Common myeloid progenitor, CD34-positive (primary cell): Measurements from ENCODE around the gene ZFAND3.
A peak's percentile ranks its signal among the peaks of the same experiment; 100 is the strongest.

Experiments
- CTCF ChIA-PET: fragments of 350-600 bp; sonication (Branson Sonifier 250); formaldehyde crosslinking; loops from one replicate; lab custom pipeline; 2021; ENCODE audit warnings: antibody characterized with exemption; lab: Charles Lee
- POLR2A ChIA-PET: fragments of 350-600 bp; sonication (Branson Sonifier 250); formaldehyde crosslinking; loops from one replicate; lab custom pipeline; 2021; ENCODE audit warnings: antibody characterized with exemption; lab: Charles Lee
- DNase-seq, 3 donors: peaks; one replicate each; pipeline versions ENCODE4 v3.0.0 to v3.0.0-alpha.2; 2013
- H3K27ac ChIP-seq, 2 experiments: 1 replicate in 1 of 2; 2 replicates in 1 of 2; pipeline ENCODE4 v1.7.0; 2013; ENCODE audit warnings: inconsistent platforms in 2 of 2, low read length in 2 of 2, mild to moderate bottlenecking in 2 of 2, low read depth in 1 of 2, moderate library complexity in 1 of 2; ENCODE audit not compliant: severe bottlenecking in 2 of 2, insufficient read depth in 1 of 2, poor library complexity in 1 of 2
- H3K27me3 ChIP-seq, 5 experiments: replicated peaks in 2 of 5; 1 replicate in 3 of 5; 2 replicates in 2 of 5; pipeline versions ENCODE4 v1.6.1 to v1.7.0; 2013; ENCODE audit warnings: low read length in 4 of 5, mild to moderate bottlenecking in 2 of 5, moderate library complexity in 2 of 5, inconsistent platforms in 1 of 5; ENCODE audit not compliant: insufficient read depth in 5 of 5, control insufficient read depth in 4 of 5
- H3K36me3 ChIP-seq, 4 experiments: 1 replicate in 2 of 4; 2 replicates in 2 of 4; pipeline versions ENCODE4 v1.6.1 to v1.7.0; 2013; ENCODE audit warnings: low read length in 3 of 4, control low read depth in 1 of 4, mild to moderate bottlenecking in 1 of 4; ENCODE audit not compliant: control insufficient read depth in 4 of 4, insufficient read depth in 4 of 4
- H3K4me1 ChIP-seq, 4 experiments: 1 replicate in 3 of 4; 2 replicates in 1 of 4; pipeline versions ENCODE4 v1.6.1 to v1.7.1; 2013; ENCODE audit warnings: low read length in 3 of 4, mild to moderate bottlenecking in 3 of 4, control low read depth in 1 of 4, inconsistent platforms in 1 of 4, moderate library complexity in 1 of 4; ENCODE audit not compliant: control insufficient read depth in 4 of 4, insufficient read depth in 4 of 4; ENCODE audit errors: control extremely low read depth in 1 of 4
- H3K4me3 ChIP-seq, 7 experiments: 1 replicate in 4 of 7; 2 replicates in 3 of 7; pipeline versions ENCODE4 v1.5.1 to v1.7.0; 2013; ENCODE audit warnings: mild to moderate bottlenecking in 7 of 7, low read length in 6 of 7, moderate library complexity in 6 of 7, inconsistent platforms in 2 of 7, low read depth in 2 of 7, control low read depth in 1 of 7; ENCODE audit not compliant: insufficient read depth in 4 of 7, control insufficient read depth in 1 of 7; ENCODE audit errors: extremely low read depth in 1 of 7
- H3K9me3 ChIP-seq, 5 experiments: 1 replicate in 4 of 5; 2 replicates in 1 of 5; pipeline versions ENCODE4 v1.6.1 to v1.7.1; 2013; ENCODE audit warnings: low read length in 4 of 5, mild to moderate bottlenecking in 2 of 5, inconsistent platforms in 1 of 5, low read depth in 1 of 5, moderate library complexity in 1 of 5; ENCODE audit not compliant: control insufficient read depth in 4 of 5, insufficient read depth in 2 of 5; ENCODE audit errors: control extremely low read depth in 1 of 5
- WGBS: methylation state at CpG from one replicate; pipeline ENCODE4 v1.1.5; 2013; ENCODE audit not compliant: insufficient coverage; 5-methylcytosine and 5-hydroxymethylcytosine counted together

Gene ZFAND3

GRCh38 chr6:37860226-37860839 is 40.8 kb downstream of the ZFAND3 start:
- no peaks in the 10 kb centered on the region for H3K27me3 ChIP-seq
- no peaks in the 10 kb centered on the region for H3K9me3 ChIP-seq
- ChIA-PET POLR2A (no interaction called here), CTCF (interaction anchor here (0.8 to 1.9 kb wide), 4 partner anchors 12 to 69 kb away, joined by 3 to 5 read pairs (median 4); no protein-coding TSS in a partner anchor)
- H3K4me3 ChIP-seq = no peak overlapping the region
- DNase-seq = peak; percentile 59 to 77 (median 71)
- peaks cover 0 to 5% (median 3%) of the 10 kb centered on the region in 4 experiments for H3K36me3 ChIP-seq
- no peak overlapping the region for H3K27ac ChIP-seq
- H3K4me1 ChIP-seq = peaks cover under 1 to 17% (median 11%) of the 10 kb centered on the region in 4 experiments
- WGBS = no CpG with 5 or more reads among the region's 1 CpG

DNA sequence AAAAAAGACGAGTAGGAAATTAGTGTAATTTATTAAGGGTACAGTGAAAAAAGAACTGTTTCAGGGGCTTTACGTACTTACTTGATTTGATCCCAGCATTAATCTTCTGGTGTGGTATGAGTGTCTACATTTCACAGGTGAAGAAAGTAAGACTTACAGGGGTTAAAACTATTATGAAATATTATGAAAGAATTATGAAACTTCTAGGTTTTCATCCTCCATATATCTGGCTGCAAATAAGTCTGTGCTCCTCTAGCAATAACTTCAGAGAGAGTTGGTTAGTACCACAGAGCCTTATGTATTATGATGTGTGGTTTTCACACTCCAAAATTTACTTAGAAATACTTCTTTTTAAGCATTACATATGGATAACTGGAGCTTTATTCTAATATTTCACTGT is 41.9 kb downstream of the ZFAND3 start:
- H3K4me1 ChIP-seq = peaks cover 2 to 23% (median 20%) of the 10 kb centered on the region in 4 experiments
- H3K36me3 ChIP-seq = peaks cover 0 to 5% (median 3%) of the 10 kb centered on the region in 4 experiments
- DNase-seq = no peak
- no peaks in the 10 kb centered on the region for H3K9me3 ChIP-seq
- 95% methylated on average over 2 of the region's 2 CpGs for WGBS
- H3K4me3 ChIP-seq = no peak overlapping the region
- POLR2A ChIA-PET = no interaction called here
- no peaks in the 10 kb centered on the region for H3K27me3 ChIP-seq
- no peak overlapping the region for H3K27ac ChIP-seq
- CTCF ChIA-PET = interaction anchor here (0.6 to 1.6 kb wide), 3 partner anchors 22 to 70 kb away, joined by 3 to 5 read pairs (median 4); no protein-coding TSS in a partner anchor

DNA sequence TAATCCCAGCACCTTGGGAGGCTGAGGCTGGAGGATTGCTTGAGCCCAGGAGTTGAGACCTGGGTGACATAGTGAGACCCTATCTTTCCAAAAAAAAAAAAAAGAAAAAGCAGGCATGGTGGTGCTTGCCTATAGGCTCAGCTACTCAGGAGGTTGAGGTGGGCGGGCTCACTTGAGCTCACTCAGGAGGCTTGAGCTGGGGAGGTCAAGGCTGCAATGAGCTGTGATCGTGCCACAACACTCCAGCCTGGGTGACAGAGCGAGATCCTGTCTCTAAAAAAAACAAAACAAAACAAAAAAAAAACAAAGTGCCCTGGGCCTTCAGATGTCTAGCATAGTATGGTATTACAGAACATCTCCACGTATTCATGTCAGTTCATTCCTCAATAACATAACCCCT is 42.9 kb downstream of the ZFAND3 start:
- peaks cover 0 to 5% (median 3%) of the 10 kb centered on the region in 4 experiments for H3K36me3 ChIP-seq
- H3K4me3 ChIP-seq = no peak overlapping the region
- no CpG with 5 or more reads among the region's 4 CpGs for WGBS
- no peaks in the 10 kb centered on the region for H3K9me3 ChIP-seq
- no peaks in the 10 kb centered on the region for H3K27me3 ChIP-seq
- ChIA-PET CTCF (no interaction called here), POLR2A (interaction anchor here (0.7 kb wide), 1 partner anchor 79 kb away, joined by 6 read pairs; no protein-coding TSS in a partner anchor)
- peaks cover 4 to 33% (median 28%) of the 10 kb centered on the region in 4 experiments for H3K4me1 ChIP-seq
- no peak for DNase-seq
- H3K27ac ChIP-seq = no peak overlapping the region

- H3K4me1 ChIP-seq = peaks cover 8 to 38% (median 33%) of the 10 kb centered on the region in 4 experiments
- POLR2A ChIA-PET = interaction anchor here (0.7 kb wide), 1 partner anchor 79 kb away, joined by 6 read pairs; no protein-coding TSS in a partner anchor
- H3K36me3 ChIP-seq = peaks cover 0 to 5% (median 3%) of the 10 kb centered on the region in 4 experiments
- H3K27me3 ChIP-seq = no peaks in the 10 kb centered on the region
- H3K4me3 ChIP-seq = no peak overlapping the region
- no peak for DNase-seq
- no peak overlapping the region for H3K27ac ChIP-seq
- 100% methylated on average over 1 of the region's 2 CpGs for WGBS
- H3K9me3 ChIP-seq = no peaks in the 10 kb centered on the region
- CTCF ChIA-PET = no interaction called here
Observed at GRCh38 chr6:37862992-37863391, 43.5 kb downstream of the ZFAND3 start.

DNA sequence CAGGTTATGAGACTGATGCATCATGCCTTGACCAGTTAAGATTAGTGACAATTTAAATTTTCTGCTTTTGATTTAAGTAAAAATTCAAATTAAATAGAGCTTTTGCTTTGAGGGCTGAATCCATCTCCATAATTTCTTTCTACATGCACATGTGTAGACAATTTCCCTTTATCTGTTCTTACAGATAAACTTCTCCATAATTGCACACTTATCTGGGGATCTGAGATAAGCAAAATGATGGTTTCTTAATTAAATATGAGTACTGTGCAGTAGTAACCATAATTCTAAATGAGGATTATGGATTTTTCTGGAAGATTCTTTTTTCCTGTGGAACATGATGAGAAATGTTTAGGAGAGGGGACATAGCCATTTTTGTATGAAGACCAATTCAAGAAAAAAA is 44.7 kb downstream of the ZFAND3 start:
- H3K36me3 ChIP-seq = peaks cover 0 to 5% (median 3%) of the 10 kb centered on the region in 4 experiments
- ChIA-PET POLR2A (no interaction called here), CTCF (interaction anchor here (1.0 to 1.9 kb wide), 2 partner anchors 18 to 46 kb away, joined by 3 to 6 read pairs; no protein-coding TSS in a partner anchor)
- peaks cover 12 to 44% (median 35%) of the 10 kb centered on the region in 4 experiments for H3K4me1 ChIP-seq
- peak in 1 of 3 donors; percentile 35 for DNase-seq
- H3K27ac ChIP-seq = no peak overlapping the region
- H3K9me3 ChIP-seq = no peaks in the 10 kb centered on the region
- no peaks in the 10 kb centered on the region for H3K27me3 ChIP-seq
- no peak overlapping the region for H3K4me3 ChIP-seq

DNA sequence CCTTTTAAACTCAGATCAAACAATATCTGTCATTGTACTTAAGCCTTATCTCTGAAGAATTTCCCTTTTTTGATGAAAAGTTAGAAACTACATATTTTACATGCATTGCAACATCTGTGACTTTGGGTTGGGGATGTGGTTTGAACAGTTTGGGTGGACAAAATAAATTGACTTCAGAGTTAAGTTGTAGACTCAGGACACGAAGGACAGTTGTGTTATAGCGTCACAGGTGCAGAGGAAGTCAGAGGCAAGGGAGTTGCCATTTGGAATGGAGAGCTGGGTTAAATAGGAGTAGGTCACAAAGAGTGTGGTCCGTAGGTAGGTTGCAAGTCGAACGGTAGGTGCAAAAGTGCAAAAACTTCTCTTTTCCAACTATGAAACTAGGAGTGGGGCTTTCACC is 46.0 kb downstream of the ZFAND3 start:
- peaks cover 0 to 5% (median 3%) of the 10 kb centered on the region in 4 experiments for H3K36me3 ChIP-seq
- H3K9me3 ChIP-seq = peaks cover 0 to under 1% (median 0%) of the 10 kb centered on the region in 5 experiments
- H3K27me3 ChIP-seq = no peaks in the 10 kb centered on the region
- 68% methylated on average over 5 of the region's 5 CpGs for WGBS
- peaks cover 12 to 44% (median 35%) of the 10 kb centered on the region in 4 experiments for H3K4me1 ChIP-seq
- H3K27ac ChIP-seq = no peak overlapping the region
- ChIA-PET POLR2A (interaction anchor here (0.6 kb wide), 1 partner anchor 39 kb away, joined by 5 read pairs; no protein-coding TSS in a partner anchor), CTCF (interaction anchor here (0.8 to 1.9 kb wide), 3 partner anchors 9 to 50 kb away, joined by 3 to 6 read pairs (median 3); no protein-coding TSS in a partner anchor)
- DNase-seq = peak in 2 of 3 donors; percentile 63 to 73
- H3K4me3 ChIP-seq = no peak overlapping the region
